Globus pallidus (tissue), 1 donor: ENCODE measurements around the gene FHL2.
A peak's percentile ranks its signal among the peaks of the same experiment; 100 is the strongest.

Experiments used
- DNase-seq: peaks from one replicate; pipeline ENCODE4 v3.0.0-alpha.2; 2015; ENCODE audit warnings: low spot score

The FHL2 gene

GRCh38 chr2:105421053-105421452, 22.2 kb upstream of the FHL2 start:
- no peak for DNase-seq

GRCh38 chr2:105418522-105418921, 19.7 kb upstream of the FHL2 start:
- no peak for DNase-seq

GRCh38 chr2:105417857-105418436, 19.1 kb upstream of the FHL2 start:
- DNase-seq = no peak

GRCh38 chr2:105416156-105416555, 17.3 kb upstream of the FHL2 start:
- DNase-seq = no peak

GRCh38 chr2:105415007-105415406, 16.2 kb upstream of the FHL2 start:
- no peak for DNase-seq

- no peak for DNase-seq
Measured at GRCh38 chr2:105413206-105413605, 14.4 kb upstream of the FHL2 start.

GRCh38 chr2:105412584-105412983, 13.7 kb upstream of the FHL2 start:
- DNase-seq = no peak

GRCh38 chr2:105411720-105412407, 13.0 kb upstream of the FHL2 start:
- no peak for DNase-seq

- no peak for DNase-seq
Measured at GRCh38 chr2:105410554-105410953, 11.7 kb upstream of the FHL2 start.

- DNase-seq = peak; percentile 33
Measured at GRCh38 chr2:105409717-105410116, 10.9 kb upstream of the FHL2 start.

- DNase-seq = no peak
Measured at GRCh38 chr2:105407946-105408743, 9.3 kb upstream of the FHL2 start.

GRCh38 chr2:105406221-105406620, 7.4 kb upstream of the FHL2 start:
- DNase-seq = no peak

GRCh38 chr2:105405291-105405690, 6.4 kb upstream of the FHL2 start:
- no peak for DNase-seq

GRCh38 chr2:105404736-105405135, 5.9 kb upstream of the FHL2 start:
- no peak for DNase-seq

- DNase-seq = no peak
Measured at GRCh38 chr2:105403783-105404698, 5.2 kb upstream of the FHL2 start.

- DNase-seq = no peak
Measured at GRCh38 chr2:105403241-105403782, 4.5 kb upstream of the FHL2 start.

GRCh38 chr2:105402809-105403208, 4.0 kb upstream of the FHL2 start:
- DNase-seq = no peak

GRCh38 chr2:105401867-105402266, 3.0 kb upstream of the FHL2 start:
- no peak for DNase-seq

- DNase-seq = no peak
Measured at GRCh38 chr2:105400138-105400540, 1.3 kb upstream of the FHL2 start.

GRCh38 chr2:105399207-105399861, 483 bp upstream of the FHL2 start:
- DNase-seq = no peak

- no peak for DNase-seq
Measured at GRCh38 chr2:105397953-105398335, 907 bp downstream of the FHL2 start.
